HAP-1 (cell line): ENCODE measurements around the gene PRPH.
"Not testable (repeated sequence)": the region's sequence is repeated elsewhere in the genome, so short reads cannot be mapped to it uniquely, and the experiment has no call there.

Experiments
- DNase-seq, 2 experiments: peaks; one replicate each; pipeline ENCODE4 v3.0.0-alpha.2; 2016 to 2020; ENCODE audit warnings: low spot score in 2 of 2
- H3K27me3 ChIP-seq: fragments of 250-450 bp; sonication (Bioruptor Pico); 2 replicates; pipeline ENCODE4 v1.5.1; 2020; ENCODE audit warnings: low read depth, mild to moderate bottlenecking, moderate library complexity
- H3K36me3 ChIP-seq: fragments of 250-450 bp; sonication (Bioruptor Pico); replicated peaks from 2 replicates; pipeline ENCODE4 v1.5.1; 2020; ENCODE audit warnings: mild to moderate bottlenecking
- H3K4me1 ChIP-seq: fragments of 250-450 bp; sonication (Bioruptor Pico); 2 replicates; pipeline ENCODE4 v1.5.1; 2020; ENCODE audit warnings: mild to moderate bottlenecking
- H3K4me3 ChIP-seq: fragments of 250-450 bp; sonication (Bioruptor Pico); 2 replicates; pipeline ENCODE4 v1.5.1; 2020; ENCODE audit warnings: mild to moderate bottlenecking, moderate library complexity
- H3K9me3 ChIP-seq: fragments of 250-450 bp; sonication (Bioruptor Pico); 2 replicates; pipeline ENCODE4 v1.5.1; 2020; ENCODE audit warnings: mild to moderate bottlenecking, moderate library complexity
- in situ Hi-C: fragments of 300-500 bp; cut with MboI; formaldehyde crosslinking; loops from 3 replicates; pipeline ENCODE4 v1.14.3; 2020; ENCODE audit warnings: low sequenced_read_pairs, inconsistent platforms, mixed read lengths

The PRPH gene

DNA sequence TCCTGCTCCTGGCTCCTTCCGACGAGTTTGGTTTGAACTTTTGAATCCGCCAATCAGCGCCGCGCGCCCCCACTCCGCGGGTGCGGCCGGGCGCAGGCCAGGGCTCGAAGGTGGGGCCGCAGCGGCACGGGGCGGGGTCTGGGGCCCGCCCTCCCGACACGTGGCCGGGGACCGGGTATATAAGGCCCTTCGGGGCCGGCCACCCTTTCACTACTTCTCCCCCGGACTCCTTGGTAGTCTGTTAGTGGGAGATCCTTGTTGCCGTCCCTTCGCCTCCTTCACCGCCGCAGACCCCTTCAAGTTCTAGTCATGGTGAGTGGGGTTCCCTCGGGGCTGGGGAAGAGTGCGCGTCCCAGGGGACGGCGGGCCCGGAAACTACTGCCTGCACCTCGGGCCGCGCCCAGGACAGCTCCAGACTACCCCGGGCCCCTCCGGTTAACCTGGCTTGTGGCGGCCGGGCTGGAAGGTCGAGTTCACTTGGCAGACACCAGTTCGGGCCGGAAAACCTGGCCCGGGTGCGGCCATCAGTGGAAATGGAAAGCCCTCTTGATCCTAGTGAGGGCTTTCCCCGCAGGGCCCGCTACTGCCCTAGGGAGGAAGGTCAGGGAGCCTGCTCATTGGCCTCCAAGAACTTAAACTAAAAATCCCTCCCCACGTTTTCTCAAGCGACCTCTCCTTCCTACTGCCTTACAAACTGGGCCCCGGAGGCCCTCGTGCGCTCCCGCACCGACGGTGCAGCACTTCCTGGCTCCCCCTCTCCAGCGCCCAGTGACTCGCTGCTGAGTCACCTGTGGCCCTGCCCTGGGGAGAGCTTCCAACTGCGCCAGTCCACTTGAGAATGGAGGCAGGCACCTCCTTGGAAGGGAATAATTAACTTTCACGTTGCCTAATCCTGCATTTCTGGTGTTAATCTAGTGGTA, 29.8 kb upstream of the PRPH start, which contains the start of gene TUBA1C:
Gene TUBA1C (plus strand): TSS at position 210 of the 920 bp plus-strand sequence. CDS start 100 bp downstream, at position 310.
- H3K4me3 ChIP-seq: peak within 1 kb of the TSS; percentile 100
- DNase-seq: peak; percentile 93 to 97
- in situ Hi-C loops: no loop called here

DNA sequence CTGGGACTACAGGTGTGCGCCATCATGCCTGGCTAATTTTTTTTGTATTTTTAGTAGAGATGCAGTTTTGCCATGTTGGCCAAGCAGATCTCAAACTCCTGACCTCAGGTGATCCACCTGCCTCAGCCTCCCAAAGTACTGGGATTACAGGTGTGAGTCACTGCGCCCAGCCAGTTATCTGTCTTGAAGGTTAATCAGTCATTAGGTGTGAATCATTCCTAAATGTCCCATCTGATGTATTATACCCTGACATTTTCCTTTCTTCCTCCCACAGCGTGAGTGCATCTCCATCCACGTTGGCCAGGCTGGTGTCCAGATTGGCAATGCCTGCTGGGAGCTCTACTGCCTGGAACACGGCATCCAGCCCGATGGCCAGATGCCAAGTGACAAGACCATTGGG, 25.8 kb upstream of the PRPH start:
- DNase-seq, in situ Hi-C loops, H3K27me3 ChIP-seq, H3K9me3 ChIP-seq: not testable (repeated sequence)
- peak overlapping the region; percentile 100; the same call in 1 of the 2 replicates for H3K4me3 ChIP-seq
- peaks cover 15% of the 10 kb centered on the region for H3K4me1 ChIP-seq
- H3K36me3 ChIP-seq: peaks cover 73% of the 10 kb centered on the region

More for the DNA sequence above, 29.8 kb upstream of the PRPH start, which contains the start of gene TUBA1C:
- Histone ChIP-seq H3K36me3 (peaks cover 37% of the 10 kb centered on the region), H3K9me3 (no peaks in the 10 kb centered on the region; the same call in 1 of the 2 replicates), H3K4me1 (peaks cover 22% of the 10 kb centered on the region), H3K27me3 (no peaks in the 10 kb centered on the region)

DNA sequence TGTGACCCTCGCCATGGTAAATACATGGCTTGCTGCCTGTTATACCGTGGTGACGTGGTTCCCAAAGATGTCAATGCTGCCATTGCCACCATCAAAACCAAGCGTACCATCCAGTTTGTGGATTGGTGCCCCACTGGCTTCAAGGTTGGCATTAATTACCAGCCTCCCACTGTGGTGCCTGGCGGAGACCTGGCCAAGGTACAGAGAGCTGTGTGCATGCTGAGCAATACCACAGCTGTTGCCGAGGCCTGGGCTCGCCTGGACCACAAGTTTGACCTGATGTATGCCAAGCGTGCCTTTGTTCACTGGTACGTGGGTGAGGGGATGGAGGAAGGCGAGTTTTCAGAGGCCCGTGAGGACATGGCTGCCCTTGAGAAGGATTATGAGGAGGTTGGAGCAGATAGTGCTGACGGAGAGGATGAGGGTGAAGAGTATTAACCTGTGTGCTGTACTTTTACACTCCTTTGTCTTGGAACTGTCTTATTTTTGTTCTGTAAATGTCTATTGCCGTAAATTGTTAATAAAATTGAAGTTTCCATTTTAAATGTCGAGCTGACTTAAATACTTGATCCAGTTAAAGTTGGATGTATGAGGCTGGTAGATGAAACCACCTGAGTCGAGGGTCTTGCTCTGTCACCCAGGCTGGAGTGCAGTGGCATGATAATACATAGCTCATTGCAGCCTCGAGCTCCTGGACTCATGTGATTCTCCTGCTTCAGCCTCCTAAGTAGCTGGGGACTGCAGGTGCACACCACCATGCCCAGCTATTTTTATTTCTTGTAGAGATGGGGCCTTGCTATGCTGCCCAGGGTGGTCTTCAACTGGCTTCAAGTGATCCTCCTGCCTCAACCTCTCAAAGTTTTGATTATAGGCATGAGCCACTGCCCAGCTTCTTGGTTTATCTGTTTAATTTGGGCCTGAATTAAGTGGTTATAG, 21.9 kb upstream of the PRPH start:
- H3K36me3 ChIP-seq: peaks cover 49% of the 10 kb centered on the region
- in situ Hi-C loops: no loop called here
- no peak overlapping the region for H3K4me3 ChIP-seq
- peaks cover 7% of the 10 kb centered on the region for H3K4me1 ChIP-seq
- no peaks in the 10 kb centered on the region for H3K9me3 ChIP-seq
- DNase-seq: no peak
- H3K27me3 ChIP-seq: no peaks in the 10 kb centered on the region

DNA sequence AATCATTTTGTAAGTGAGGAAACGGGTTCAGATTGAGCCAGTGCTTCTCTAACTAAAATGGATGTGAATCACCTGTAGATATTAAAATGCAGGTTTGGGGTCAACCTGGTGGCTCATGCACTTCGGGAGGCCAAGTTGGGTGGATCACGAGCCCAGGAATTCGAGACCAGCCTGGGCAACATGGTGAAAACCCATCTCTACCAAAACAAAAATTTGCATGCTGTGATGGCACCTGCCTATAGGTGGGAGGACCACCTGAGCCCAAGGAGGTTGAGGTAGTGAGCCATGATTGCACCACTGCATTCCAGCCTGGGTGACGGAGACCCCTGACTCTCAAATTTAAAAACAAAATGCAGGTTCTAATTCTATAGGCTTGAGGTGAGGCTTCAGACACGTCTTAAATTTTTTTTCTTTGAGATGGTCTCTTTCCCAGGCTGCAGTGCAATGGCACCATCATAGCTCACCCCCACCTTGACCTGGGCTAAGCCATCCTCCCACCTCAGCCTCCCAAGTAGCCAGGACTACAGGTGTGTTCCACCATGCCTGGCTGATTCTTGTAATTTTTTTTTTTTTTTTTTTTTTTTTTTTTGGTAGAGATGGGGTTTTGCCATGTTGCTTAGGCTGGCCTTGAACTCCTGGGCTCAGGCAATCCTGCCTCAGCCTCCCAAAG, 21.1 kb upstream of the PRPH start:
- Histone ChIP-seq H3K4me1 (peaks cover 5% of the 10 kb centered on the region), H3K36me3 (peaks cover 48% of the 10 kb centered on the region), H3K4me3 (no peak overlapping the region), H3K27me3 (no peaks in the 10 kb centered on the region), H3K9me3 (no peaks in the 10 kb centered on the region)
- in situ Hi-C loops: no loop called here
- DNase-seq: no peak

DNA sequence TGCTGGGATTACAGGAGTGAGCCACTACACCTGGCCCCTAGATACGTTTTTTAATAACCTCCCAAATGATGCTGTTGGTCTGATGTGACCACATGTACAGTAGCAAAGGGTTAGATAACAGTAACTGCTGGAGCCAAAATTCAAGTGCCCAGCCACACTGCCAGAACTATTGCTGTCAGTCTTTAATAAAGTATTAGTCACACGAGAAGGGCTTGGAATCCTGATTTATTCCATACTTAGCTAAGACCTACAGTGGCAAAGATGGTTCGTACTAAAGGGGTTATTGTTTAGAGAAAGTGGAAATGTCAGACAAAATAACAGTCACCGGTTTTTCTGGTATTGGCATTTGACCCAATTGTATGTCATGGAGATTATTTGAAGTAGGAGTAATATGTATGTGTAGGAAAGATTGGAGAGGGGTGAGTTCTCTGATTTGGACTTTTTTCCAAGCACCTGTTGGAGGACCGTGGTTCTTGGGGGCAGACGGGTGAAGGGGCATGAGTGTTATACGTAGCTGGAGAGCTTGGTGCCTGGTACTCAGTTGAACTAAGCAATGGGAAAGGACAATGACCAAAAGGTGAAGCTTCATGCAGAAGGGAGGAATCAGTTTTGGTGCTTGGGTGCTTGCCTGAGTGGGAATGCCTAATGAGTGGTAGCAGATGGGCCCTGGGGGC, 20.4 kb upstream of the PRPH start:
- Histone ChIP-seq H3K4me3 (no peak overlapping the region), H3K4me1 (peaks cover 1% of the 10 kb centered on the region), H3K36me3 (peaks cover 41% of the 10 kb centered on the region), H3K9me3 (no peaks in the 10 kb centered on the region), H3K27me3 (no peaks in the 10 kb centered on the region)
- no peak for DNase-seq
- in situ Hi-C loops: no loop called here

DNA sequence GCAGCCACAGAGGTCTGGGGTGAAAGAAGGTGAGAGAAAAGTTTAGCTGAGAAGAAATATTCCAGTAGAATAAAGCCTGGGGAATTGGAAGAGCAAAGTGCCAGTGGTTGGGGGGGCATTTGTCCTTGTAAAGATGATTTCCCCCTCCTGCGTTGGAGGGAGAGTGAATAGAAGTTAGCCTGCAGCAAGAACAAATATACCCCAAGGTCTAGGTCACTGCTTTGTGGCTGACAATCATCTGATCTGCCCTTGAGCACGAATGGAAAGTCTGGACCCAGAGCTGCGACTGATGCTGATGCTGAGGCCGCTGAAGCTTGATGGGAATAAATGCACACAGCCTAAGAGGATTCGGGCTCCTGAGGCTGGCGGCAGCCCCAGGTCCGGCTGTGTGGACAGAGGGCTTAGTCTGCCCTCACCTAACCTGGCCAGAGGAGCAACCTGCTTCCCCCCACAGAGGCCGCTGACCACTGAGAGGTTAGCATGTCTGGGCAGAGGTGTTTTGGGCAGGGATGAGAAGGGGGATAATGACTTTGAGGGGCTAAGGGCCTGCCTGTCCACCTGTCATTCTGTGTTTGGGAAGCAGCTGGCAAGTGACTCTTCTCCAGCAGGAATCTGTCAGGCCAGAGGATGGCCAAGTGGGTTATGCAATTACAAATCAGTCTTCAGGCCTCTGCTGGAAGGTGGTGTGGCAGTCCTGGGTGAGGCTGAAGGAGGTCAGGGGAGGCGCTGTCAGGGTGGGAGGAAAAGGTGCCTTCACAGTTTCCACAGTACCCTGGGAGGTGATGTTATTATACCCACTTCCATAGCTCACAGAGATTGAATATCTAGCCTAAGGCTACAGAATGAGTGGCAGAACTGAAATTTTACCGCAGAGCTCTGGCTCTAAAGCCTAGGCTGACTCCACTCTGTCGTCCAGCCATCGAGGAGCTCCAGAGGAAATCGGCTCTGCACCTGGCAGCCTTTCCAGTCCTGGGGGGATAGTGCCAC, 18.4 kb upstream of the PRPH start:
- Histone ChIP-seq H3K9me3 (no peaks in the 10 kb centered on the region), H3K4me3 (no peak overlapping the region), H3K36me3 (peaks cover 21% of the 10 kb centered on the region), H3K4me1 (peaks cover 7% of the 10 kb centered on the region), H3K27me3 (no peaks in the 10 kb centered on the region)
- no peak for DNase-seq
- in situ Hi-C loops: no loop called here

DNA sequence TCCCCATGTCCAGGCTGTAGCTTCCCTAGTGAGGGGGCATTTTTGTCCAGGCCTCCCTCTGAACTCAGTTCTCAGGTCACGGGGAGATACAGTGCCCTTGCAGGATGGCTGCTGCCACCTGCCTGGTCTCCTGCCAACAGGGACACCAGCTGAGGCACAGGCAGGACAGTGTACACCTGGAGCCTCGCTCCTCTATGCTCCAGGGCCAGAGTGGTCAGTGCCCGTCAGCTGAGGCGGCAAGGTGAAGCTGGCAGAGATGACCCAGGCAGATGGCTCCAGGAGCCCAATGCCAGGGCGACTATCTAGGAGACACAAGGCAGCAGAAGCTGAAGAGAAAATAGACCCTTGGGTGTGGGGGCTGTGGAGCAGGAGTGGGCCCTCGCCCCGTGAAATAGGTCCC, 17.5 kb upstream of the PRPH start:
- no peak for DNase-seq
- Histone ChIP-seq H3K4me1 (peaks cover 10% of the 10 kb centered on the region), H3K9me3 (no peaks in the 10 kb centered on the region), H3K4me3 (no peak overlapping the region), H3K27me3 (no peaks in the 10 kb centered on the region), H3K36me3 (peaks cover 14% of the 10 kb centered on the region)
- in situ Hi-C loops: no loop called here

DNA sequence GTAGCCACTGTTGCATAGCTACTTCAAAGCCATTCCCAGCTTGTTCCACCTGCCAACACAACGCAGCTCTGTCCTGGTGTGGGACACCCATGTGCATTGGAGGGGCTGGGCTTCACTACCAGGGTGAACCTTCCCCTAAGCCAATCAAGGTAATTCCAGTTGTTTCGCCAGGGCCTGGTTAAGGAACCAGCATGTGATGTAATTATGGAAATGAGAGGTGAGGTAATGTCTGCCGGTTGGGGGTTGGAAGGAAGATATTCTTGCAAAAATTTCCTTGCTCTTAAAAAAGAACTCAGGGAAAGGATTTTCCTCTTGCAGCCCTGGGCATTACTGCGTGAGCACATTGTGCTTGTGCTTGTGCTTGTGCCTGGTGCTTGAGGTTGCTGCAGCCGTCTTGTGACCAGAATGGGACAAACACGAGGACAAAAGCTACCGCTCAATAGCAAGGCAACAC, 15.2 kb upstream of the PRPH start:
- Histone ChIP-seq H3K9me3 (no peaks in the 10 kb centered on the region), H3K27me3 (no peaks in the 10 kb centered on the region), H3K36me3 (no peaks in the 10 kb centered on the region), H3K4me1 (peaks cover 14% of the 10 kb centered on the region), H3K4me3 (no peak overlapping the region)
- no peak for DNase-seq
- in situ Hi-C loops: no loop called here

DNA sequence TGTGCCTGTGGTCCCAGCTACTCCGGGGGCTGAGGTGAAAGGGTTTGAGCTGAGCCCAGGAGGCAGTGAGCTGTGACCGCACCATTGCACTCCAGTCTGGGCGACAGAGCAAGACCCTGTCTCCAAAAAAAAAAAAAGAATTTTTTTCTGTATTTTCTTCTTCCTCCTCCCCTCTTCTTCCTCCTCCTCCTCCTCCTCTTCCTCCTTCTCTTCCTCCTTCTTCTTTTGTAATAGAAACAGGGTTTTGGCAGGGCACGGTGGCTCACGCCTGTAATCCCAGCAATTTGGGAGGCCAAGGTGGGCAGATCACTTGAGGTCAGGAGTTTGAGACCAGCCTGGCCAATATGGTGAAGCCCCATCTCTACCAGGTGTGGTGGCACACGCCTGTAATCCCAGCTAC, 14.4 kb upstream of the PRPH start:
- in situ Hi-C loops, H3K36me3 ChIP-seq, DNase-seq, H3K9me3 ChIP-seq, H3K4me3 ChIP-seq, H3K27me3 ChIP-seq: not testable (repeated sequence)
- peaks cover 14% of the 10 kb centered on the region for H3K4me1 ChIP-seq

DNA sequence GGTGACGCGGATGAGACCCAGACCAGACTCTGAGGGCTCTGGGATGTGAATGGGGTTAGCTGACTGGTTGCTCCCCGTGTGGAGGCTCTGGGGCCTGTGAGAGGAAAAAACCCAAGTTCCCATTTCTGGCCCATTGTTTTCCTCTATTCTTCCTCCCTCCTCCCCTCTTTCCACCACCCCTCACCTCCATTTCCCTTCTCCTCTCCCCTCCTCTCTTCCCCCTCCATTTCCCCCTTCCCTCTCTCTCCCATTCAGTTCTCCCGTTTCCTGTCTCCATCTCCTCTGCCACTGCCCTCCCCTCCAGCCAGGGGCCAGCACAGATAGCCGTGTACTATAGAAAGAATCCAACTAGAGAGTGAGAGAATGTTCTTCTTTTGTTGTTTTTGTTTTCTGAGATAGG, 12.6 kb upstream of the PRPH start:
- DNase-seq: no peak
- H3K4me1 ChIP-seq: peaks cover 14% of the 10 kb centered on the region
- no peak overlapping the region for H3K4me3 ChIP-seq
- H3K27me3 ChIP-seq: no peaks in the 10 kb centered on the region
- no peaks in the 10 kb centered on the region for H3K9me3 ChIP-seq
- no peaks in the 10 kb centered on the region for H3K36me3 ChIP-seq
- in situ Hi-C loops: no loop called here

DNA sequence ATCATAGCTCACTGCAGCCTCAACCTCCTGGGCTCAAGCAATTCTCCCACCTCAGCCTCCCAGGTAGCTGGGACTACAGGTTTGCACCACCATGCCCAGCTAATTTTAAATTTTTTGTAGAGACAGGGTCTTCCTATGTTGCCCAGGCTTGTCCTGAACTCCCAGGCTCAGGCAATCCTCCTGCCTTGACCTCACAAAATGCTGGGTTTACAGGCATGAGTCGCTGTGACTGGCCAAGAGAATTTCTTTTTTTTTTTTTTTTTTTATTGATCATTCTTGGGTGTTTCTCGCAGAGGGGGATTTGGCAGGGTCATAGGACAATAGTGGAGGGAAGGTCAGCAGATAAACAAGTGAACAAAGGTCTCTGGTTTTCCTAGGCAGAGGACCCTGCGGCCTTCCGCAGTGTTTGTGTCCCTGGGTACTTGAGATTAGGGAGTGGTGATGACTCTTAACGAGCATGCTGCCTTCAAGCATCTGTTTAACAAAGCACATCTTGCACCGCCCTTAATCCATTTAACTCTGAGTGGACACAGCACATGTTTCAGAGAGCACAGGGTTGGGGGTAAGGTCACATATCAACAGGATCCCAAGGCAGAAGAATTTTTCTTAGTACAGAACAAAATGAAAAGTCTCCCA, 12.1 kb upstream of the PRPH start:
- in situ Hi-C loops: not testable (repeated sequence)

More for the DNA sequence above, 12.1 kb upstream of the PRPH start:
- not testable (repeated sequence) for H3K4me3 ChIP-seq, H3K9me3 ChIP-seq, H3K36me3 ChIP-seq, H3K27me3 ChIP-seq, DNase-seq
- H3K4me1 ChIP-seq: peaks cover 14% of the 10 kb centered on the region
